Measurements from ENCODE around the gene CDH16. TPM values are rescaled to one million over a fixed set of nuclear protein-coding genes. Genes with fewer than 3 reads are reported as not detected.

CDH16 gene, protein sequence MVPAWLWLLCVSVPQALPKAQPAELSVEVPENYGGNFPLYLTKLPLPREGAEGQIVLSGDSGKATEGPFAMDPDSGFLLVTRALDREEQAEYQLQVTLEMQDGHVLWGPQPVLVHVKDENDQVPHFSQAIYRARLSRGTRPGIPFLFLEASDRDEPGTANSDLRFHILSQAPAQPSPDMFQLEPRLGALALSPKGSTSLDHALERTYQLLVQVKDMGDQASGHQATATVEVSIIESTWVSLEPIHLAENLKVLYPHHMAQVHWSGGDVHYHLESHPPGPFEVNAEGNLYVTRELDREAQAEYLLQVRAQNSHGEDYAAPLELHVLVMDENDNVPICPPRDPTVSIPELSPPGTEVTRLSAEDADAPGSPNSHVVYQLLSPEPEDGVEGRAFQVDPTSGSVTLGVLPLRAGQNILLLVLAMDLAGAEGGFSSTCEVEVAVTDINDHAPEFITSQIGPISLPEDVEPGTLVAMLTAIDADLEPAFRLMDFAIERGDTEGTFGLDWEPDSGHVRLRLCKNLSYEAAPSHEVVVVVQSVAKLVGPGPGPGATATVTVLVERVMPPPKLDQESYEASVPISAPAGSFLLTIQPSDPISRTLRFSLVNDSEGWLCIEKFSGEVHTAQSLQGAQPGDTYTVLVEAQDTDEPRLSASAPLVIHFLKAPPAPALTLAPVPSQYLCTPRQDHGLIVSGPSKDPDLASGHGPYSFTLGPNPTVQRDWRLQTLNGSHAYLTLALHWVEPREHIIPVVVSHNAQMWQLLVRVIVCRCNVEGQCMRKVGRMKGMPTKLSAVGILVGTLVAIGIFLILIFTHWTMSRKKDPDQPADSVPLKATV
- total RNA-seq (2022; extraction: Qiagen RNA extraction; ENCODE audit: low read depth), result 0.90 to 2.0 TPM (median 1.6 TPM) in 5 replicates

DNA sequence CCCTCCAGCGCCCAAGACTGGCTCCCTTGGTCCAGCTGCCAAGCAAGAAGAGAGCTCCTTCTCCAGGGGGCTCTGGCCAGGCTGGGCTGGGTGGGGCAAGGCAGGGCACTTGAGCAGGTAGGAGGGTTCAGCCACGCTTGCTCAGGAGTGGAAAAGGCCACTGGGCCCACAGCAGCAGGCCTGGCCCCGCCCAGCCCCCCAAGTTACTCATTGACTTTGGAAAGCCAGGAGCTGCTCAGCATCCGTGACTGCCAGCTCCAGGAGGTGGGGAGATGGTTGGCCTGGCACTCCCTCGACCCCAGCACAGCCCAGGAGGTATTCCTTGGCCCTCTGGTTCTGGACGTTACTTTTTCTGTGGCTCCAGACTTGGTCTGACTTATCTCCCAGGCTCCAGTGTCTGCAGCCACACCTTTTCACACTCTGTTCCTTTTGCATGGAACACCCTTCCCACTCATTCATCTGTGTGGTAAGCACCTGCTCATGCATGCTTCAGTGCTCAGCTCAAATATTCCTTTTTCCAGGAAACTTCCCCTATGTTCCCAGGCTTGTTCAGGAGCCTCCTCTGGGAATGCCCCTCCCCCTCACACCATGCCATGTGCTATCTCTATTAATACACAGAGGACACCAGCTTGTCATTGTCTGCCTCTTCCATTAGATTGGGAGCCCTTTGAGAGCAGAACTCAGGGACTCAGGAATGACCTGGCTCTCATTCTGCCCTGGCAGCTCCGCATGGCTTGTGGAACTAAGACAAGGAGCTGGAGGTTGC, at the start of gene CDH16:
Gene CDH16, minus strand, starts transcription at position 83 of the 766 bp plus-strand sequence. CDS start 820 bp downstream, outside the sequence.

DNA sequence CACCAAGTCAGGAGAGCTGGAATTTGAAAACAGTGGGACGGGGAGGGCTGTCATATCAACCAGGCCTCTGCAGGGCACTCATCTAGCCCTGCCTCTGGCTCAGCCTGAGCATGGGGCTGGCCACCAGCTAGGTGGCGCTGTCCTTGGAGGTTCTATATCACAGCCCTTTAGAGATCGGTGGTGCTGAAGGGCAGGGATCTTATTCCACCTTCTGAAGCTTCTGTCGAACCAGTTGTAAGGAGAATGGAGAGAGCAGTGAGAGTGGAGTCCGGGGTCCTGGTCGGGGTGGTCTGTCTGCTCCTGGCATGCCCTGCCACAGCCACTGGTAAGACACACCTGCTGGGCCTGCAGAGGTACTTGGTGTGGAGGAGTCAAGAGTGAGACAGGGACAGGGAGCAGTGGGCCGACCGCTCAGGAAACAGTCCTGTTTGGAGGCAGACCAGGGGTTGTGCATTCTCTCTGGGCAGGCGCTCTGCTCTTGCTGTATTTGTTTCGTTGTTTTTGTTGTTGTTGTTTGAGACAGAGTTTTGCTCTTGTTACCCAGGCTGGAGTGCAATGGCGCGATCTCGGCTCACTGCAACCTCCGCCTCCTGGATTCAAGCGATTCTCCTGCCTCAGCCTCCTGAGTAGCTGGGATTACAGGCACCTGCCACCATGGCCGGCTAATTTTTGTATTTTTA, 42.5 kb upstream of the CDH16 start, which contains the start of gene CES3:
Gene CES3, plus strand, starts transcription at position 202 of the 680 bp plus-strand sequence. Its CDS starts 42 bp downstream, at position 244.

DNA sequence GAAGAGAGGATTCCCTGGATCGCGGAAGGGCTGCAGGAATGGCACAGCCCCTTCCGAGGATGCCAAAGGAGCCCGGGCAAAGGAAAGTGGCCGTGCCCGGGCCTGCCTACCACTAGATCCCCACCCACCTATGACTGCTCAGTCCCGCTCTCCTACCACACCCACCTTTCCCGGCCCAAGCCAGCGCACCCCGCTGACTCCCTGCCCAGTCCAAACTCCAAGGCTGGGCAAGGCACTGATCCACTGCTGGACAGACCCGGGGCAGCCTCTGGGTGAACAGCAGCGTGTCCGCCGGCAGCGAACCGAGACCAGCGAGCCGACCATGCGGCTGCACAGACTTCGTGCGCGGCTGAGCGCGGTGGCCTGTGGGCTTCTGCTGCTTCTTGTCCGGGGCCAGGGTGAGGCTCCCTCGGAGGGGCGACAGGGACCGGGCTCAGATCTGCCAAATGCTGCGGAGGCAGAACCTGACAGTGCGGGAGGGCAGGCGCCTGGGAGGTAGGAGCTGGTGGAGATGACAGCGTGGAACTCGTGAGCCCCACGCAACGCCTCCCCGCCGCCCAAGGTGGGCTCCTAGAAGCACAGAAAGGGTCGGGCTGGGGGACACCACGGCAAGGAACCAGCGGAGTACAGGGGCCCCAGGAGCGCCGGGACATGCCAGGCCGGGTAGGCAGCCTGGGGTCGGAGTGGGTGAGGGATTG, 16.8 kb upstream of the CDH16 start, which contains the start of gene CES2:
Gene CES2, plus strand, starts transcription at position 203 of the 698 bp plus-strand sequence. Its CDS starts 120 bp downstream, at position 323.

DNA sequence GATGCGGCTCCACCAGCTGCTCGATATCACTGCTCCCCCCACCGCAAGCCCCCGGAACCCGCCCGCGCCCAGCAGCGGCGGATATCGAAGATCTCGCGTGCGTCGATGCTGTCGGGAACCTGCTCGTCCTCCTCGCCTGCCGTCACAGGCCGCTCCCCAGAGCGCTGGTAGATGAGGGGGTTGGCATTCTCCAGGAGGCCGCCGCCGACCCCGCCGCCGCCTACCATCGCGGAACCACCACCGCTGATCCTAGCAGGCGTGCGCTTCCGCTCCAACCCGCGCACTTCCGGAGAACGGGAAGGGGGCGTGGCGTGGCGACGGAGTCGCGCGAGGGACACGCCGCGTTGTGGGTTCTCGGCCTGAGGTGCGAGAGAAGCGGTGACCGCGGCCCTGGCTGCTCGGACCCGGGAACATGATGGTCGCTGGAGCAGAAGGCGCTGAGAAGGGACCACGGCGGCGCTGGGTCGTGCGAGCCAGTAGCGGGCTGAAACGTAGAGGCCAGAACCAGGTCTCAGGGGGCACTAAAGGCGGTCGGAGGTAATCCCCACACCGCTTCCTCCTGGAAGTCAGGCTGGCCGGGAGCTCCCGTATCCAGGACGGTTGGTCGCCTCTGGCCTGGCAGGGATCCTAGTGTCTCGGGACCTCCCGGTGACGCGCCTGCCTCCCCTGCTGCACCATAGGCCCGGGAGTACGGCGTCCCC, 15.6 kb upstream of the CDH16 start, which contains the start of gene CIAO2B:
Gene CIAO2B, minus strand, starts transcription at position 265 of the 701 bp plus-strand sequence. Its CDS starts 38 bp downstream, at position 227.

DNA sequence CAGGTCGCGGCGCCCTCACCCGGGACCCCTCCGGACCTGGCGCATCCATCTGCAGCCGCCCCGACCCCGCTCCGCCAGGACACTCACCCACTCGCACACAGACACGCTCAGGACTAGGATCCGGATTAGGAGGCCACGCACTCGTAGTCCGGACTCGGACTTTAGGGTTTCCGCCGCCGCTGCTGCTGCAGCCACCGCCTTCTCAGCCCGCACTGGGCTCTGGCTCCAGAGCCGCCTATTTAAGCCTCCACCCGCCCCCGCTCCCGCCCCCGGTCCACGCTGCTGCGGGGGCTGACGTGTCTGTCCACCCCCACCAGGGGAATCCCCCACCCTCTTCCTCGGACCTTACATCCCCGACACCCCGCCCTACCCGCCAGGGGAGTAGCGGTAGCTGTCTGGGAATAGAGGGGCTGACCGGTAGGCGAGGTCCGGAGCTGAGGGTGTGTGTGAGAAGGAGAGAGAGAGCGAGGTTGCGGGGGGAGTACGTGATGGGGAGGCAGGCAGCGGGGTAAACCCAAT, 6.7 kb upstream of the CDH16 start, which contains the start of gene RRAD:
Gene RRAD, minus strand, starts transcription at position 214 of the 519 bp plus-strand sequence. CDS start 356 bp downstream, outside the sequence.

DNA sequence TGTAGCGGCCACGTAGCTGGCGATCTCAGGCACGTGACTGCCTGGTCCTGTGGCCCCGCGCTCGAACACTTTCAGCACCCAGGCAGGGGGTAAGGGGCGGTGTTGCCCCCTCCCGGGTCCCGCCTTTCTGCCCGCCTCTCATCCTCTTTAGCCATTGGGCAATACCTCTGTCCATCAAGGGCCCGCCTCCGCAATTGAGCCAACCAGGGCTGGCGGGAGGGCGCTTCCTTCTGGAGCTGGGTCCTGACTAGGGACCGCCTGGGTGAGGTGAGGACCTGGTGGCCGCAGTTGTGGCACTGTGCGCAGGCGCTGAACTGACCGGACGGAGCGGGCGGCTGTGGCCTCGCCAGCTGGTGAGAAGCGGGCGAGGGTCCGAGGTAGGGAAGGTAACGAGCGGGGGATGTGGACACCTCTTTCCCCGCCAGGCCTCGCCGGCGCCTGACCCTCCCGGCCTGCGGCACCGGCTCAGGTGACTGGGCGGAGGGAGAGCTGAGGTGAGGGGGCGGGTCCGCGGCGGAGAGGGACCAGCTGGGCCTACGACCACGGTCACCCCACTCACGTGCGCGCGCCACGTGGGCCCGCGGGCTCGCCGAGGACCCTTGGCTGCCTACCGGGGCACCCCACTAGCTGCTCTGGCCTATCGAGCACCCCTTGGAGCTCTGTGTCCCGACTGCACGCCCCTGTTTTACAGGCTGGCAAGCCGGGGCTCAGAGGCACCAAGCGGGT, 38.2 kb downstream of the CDH16 start, which contains the start of gene PDP2:
Gene PDP2, plus strand, starts transcription at position 228 of the 726 bp plus-strand sequence. CDS start 3,770 bp downstream, outside the sequence.

Other genes starting within 250 kb of the CDH16 start
- gene CMTM4, start 222.1 kb downstream of the CDH16 start, total RNA-seq (2022; extraction: Qiagen RNA extraction; ENCODE audit: low read depth), result 18.3 to 39.6 TPM (median 32.5 TPM) in 5 replicates
- gene DYNC1LI2, start 167.3 kb downstream of the CDH16 start, total RNA-seq (2022; extraction: Qiagen RNA extraction; ENCODE audit: low read depth), result 36.4 to 56.4 TPM (median 52.1 TPM) in 5 replicates
- not detected in 5 replicates for gene TERB1, start 117.3 kb downstream of the CDH16 start, total RNA-seq (2022; extraction: Qiagen RNA extraction; ENCODE audit: low read depth)
- gene NAE1, start 87.9 kb downstream of the CDH16 start, total RNA-seq (2022; extraction: Qiagen RNA extraction; ENCODE audit: low read depth), result 44.4 to 75.3 TPM (median 66.9 TPM) in 5 replicates
- gene CA7, start 74.5 kb downstream of the CDH16 start, total RNA-seq (2022; extraction: Qiagen RNA extraction; ENCODE audit: low read depth), result not detected in 5 replicates
- gene PDP2, start 38.4 kb downstream of the CDH16 start, total RNA-seq (2022; extraction: Qiagen RNA extraction; ENCODE audit: low read depth), result 3.9 to 6.6 TPM (median 5.1 TPM) in 5 replicates
- 12.7 to 26.2 TPM (median 19.9 TPM) in 5 replicates for gene RRAD, start 6.7 kb upstream of the CDH16 start, total RNA-seq (2022; extraction: Qiagen RNA extraction; ENCODE audit: low read depth)
- 115 to 180 TPM (median 175 TPM) in 5 replicates for gene CIAO2B, start 15.5 kb upstream of the CDH16 start, total RNA-seq (2022; extraction: Qiagen RNA extraction; ENCODE audit: low read depth)
- 24.3 to 33.5 TPM (median 31.6 TPM) in 5 replicates for gene CES2, start 16.6 kb upstream of the CDH16 start, total RNA-seq (2022; extraction: Qiagen RNA extraction; ENCODE audit: low read depth)
- 1.7 to 4.1 TPM (median 2.0 TPM) in 5 replicates for gene CES3, start 42.4 kb upstream of the CDH16 start, total RNA-seq (2022; extraction: Qiagen RNA extraction; ENCODE audit: low read depth)
- gene CES4A, start 69.7 kb upstream of the CDH16 start, total RNA-seq (2022; extraction: Qiagen RNA extraction; ENCODE audit: low read depth), result 1.4 to 3.0 TPM (median 2.4 TPM) in 5 replicates
- 43.7 to 61.8 TPM (median 54.2 TPM) in 5 replicates for gene CBFB, start 110.3 kb upstream of the CDH16 start, total RNA-seq (2022; extraction: Qiagen RNA extraction; ENCODE audit: low read depth)
- gene PHAF1, start 191.1 kb upstream of the CDH16 start, total RNA-seq (2022; extraction: Qiagen RNA extraction; ENCODE audit: low read depth), result 22.9 to 28.3 TPM (median 25.1 TPM) in 5 replicates
- gene B3GNT9, start 232.1 kb upstream of the CDH16 start, total RNA-seq (2022; extraction: Qiagen RNA extraction; ENCODE audit: low read depth), result 6.2 to 10.8 TPM (median 8.8 TPM) in 5 replicates
- 8.5 to 23.1 TPM (median 20.9 TPM) in 5 replicates for gene TRADD, start 241.0 kb upstream of the CDH16 start, total RNA-seq (2022; extraction: Qiagen RNA extraction; ENCODE audit: low read depth)
- 4.4 to 12.7 TPM (median 9.8 TPM) in 5 replicates for gene FBXL8, start 241.1 kb upstream of the CDH16 start, total RNA-seq (2022; extraction: Qiagen RNA extraction; ENCODE audit: low read depth)
- 10.2 to 23.3 TPM (median 14.8 TPM) in 5 replicates for gene HSF4, start 245.9 kb upstream of the CDH16 start, total RNA-seq (2022; extraction: Qiagen RNA extraction; ENCODE audit: low read depth)